Astrocyte (in vitro differentiated cells and primary cell): ENCODE measurements around the gene SH3TC2.

ENCODE experiments used
- CTCF ChIP-seq: IDR thresholded peaks from 2 replicates; pipeline ENCODE4 v1.5.1; 2011; ENCODE audit warnings: low read depth, mild to moderate bottlenecking, inconsistent platforms, low read length, moderate library complexity; ENCODE audit not compliant: insufficient read depth
- EZH2 ChIP-seq: IDR thresholded peaks from 2 replicates; pipeline ENCODE4 v1.6.1; 2012; ENCODE audit warnings: mild to moderate bottlenecking, low read length, inconsistent platforms; ENCODE audit not compliant: insufficient read depth

- TF ChIP-seq EZH2 = no peak
- TF ChIP-seq CTCF = peak; percentile 97
Measured at GRCh38 chr5:149035372-149035790, 27.5 kb downstream of the SH3TC2 start.
